HG03108 (cell line): ENCODE measurements around the gene CADPS2.
"Not testable (repeated sequence)": the region's sequence is repeated elsewhere in the genome, so short reads cannot be mapped to it uniquely, and the experiment has no call there.

Experiments used
- ATAC-seq: cut with Tn5 transposase; IDR thresholded peaks from one replicate; pipeline ENCODE4 v1.9.1; 2021; ENCODE audit warnings: moderate library complexity; ENCODE audit not compliant: unreplicated experiment

The CADPS2 gene

GRCh38 chr7:122677149-122677548 lies 209.1 kb downstream of the CADPS2 start:
- ATAC-seq = no peak

DNA sequence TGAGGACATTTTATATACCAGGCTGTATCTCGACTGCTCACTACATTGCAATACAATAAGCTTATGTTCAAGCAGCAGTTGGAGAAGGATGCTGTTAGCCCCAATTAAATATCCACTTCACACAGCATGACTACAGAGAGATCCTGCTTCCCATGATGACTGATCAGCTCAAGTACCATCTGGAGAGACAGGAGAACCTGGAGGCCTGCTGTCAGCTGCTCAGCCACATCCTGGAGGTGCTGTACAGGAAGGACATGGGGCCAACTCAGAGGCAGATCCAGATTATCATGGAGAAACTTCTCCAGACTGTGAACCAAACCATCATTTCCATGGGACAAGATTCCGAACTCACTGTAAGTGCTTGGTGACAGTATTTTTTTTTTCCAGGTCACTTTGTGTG lies 209.8 kb downstream of the CADPS2 start:
- ATAC-seq = no peak

DNA sequence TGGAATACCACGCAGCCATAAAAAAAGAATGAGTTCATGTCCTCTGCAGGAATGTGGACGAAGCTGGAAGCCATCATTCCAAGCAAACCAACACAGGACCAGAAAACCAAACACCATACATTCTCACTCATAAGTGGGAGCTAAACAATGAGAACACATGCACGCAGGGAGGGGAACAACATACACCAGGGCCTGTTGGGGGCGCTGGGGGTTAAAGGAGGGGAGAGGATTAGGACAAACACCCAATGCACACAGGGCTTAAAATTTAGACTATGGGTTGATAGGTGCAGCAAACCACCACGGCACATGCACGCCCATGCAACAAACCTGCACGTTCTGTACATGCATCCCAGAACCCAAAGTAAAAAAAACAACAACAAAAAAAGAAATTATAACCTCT lies 210.6 kb downstream of the CADPS2 start:
- no peak for ATAC-seq

DNA sequence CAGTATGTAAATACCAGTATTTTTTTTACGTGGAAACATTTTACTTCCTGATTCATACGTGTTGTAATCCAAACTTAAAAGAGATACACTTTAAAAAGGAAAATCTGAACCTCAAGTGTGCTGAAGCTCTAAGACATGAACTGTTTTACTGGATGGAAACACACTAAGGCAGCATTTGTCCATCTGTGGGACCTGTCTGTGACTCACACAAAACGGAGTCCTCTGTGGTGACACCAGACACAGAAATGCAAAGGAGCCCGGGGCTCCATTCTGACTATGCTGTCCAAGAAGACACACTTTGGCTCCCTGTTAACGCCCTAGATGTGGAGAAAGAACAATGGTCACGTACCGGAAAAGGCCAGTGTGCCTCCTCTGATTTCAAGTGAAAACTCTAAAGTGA lies 211.2 kb downstream of the CADPS2 start:
- no peak for ATAC-seq

GRCh38 chr7:122674502-122674901 lies 211.8 kb downstream of the CADPS2 start:
- no peak for ATAC-seq

DNA sequence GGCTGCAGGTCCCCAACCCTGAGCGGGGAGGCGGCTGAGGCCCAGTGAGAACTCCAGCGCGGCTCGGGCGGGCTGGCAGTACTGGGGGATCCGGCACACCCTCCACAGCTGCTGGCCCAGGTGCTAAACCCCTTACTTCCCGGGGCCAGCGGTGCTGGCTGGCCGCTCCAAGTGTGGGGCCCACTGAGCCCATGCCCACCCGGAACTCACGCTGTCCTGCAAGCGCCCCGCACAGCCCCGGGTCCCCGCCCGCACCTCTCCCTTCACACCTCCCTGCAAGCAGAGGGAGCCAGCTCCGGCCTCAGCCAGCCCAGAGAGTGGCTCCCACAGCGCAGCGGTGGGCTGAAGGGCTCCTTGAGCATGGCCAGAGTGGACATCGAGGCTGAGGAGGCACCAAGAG lies 212.3 kb downstream of the CADPS2 start:
- ATAC-seq = no peak

DNA sequence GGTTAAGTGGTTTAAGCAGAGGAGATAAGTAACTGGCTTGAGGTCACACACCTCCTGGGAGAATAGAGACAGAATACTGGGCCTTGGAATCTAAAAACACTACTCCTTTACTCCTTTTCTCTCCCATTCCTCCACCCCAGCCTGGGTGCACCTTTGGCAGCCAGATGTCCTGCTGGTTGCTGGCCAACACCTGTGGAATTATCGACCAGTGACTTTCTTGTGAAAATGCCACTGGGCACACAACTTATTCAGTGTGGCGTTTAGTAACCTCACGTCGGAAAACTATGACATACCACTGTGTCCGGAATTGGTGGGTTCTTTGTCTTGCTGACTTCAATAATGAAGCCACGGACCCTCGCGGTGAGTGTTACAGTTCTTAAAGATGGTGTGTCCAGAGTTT lies 213.7 kb downstream of the CADPS2 start:
- no peak for ATAC-seq

DNA sequence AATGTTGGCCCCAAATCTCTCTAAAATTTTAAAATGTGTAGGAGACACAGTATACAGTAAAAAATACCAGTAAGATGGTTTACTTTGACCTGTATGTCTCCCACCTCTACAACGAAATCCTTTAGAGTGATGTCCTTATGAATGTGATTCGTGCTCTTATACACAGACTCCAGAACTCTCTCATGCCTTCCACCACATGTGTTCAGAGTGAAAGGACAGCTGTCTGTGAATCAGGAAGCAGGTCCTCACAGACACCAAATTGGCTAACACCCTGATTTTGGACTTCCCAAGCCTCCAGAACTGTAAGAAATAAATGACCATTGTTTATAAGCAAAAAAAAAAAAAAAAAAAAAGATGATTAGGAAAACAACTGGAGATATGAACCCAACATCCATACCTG lies 222.5 kb downstream of the CADPS2 start:
- ATAC-seq = no peak

GRCh38 chr7:122658856-122659255 lies 227.4 kb downstream of the CADPS2 start:
- ATAC-seq = no peak

GRCh38 chr7:122653685-122654084 lies 232.6 kb downstream of the CADPS2 start:
- no peak for ATAC-seq

DNA sequence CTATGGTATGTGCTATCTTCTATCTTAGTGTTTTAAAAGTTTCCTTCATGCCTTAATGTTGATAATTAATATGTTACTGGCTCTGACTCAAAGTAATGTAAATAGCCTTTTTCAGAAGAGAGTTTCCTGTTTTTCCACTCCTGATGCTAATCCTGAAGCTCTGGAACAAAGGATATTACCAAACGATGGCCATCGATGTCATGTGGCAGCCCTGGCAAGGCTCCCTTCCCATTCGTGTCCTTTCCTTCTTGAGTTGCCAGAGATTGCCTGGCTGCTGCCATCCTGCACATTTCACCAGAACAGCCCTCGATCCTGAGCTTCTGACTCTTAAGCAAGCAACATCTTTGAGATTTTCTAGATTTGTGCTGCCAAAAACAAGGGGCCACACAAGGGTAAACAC lies 233.4 kb downstream of the CADPS2 start:
- ATAC-seq = no peak

GRCh38 chr7:122651451-122651850 lies 234.8 kb downstream of the CADPS2 start:
- no peak for ATAC-seq

DNA sequence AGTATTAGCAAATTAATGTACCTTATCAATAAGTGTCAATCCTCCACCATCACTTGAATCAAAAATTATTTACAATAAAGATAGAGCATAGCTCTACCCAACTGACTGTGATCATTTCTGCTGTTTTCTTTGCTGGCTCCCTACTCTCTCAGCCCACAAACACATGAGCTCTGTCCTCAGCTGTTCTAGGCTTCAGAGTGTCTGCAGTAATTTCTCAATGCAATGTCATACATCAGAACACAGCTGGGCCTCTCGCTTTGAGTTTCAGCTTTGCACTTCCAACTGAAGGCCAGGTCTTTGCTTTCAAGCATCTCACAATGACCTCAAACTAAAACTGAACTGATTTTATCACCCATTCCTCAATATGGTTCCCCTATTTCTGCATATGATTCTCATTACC lies 243.0 kb downstream of the CADPS2 start:
- ATAC-seq = no peak

DNA sequence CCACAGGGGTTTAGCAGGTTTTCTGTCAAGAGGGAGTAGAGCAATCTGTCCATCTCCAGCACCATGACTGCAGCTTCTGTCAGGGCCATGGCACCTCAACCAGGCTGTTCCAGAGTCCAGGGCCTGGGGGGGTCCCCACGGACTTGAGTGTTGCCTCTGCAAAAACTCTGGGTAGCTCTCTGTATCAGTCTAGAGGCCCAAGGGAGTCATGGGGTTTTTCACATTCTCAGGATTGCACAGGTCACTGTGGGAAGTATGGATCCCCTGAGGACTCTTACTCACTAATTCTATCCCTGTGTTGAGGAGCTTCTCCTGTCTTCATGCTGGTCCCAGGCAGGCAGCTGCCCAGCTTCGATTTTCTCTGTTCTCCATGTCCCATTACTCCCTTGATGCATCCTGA lies 247.8 kb downstream of the CADPS2 start:
- ATAC-seq = no peak

DNA sequence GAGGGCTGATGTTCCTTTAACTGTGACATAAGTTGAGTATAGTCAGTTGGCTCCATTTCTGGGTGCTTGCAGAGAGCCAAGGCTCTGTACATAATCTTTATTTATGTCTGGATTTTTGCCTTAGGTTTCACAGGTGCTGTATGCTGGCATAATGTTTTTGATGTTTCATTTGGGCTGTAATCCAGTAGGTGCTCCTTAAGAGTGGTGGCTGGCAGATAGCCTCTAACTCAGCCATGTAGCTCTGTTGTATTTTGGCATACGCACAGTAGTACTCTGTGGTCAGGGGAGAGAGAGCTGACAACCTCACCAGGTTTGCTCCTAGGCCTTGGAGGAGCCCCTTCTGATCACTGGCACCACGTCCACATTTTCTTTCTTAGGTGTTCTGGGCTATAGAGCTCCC lies 248.5 kb downstream of the CADPS2 start:
- ATAC-seq = no peak

GRCh38 chr7:122635481-122635880 lies 250.8 kb downstream of the CADPS2 start:
- not testable (repeated sequence) for ATAC-seq

GRCh38 chr7:122633472-122633871 lies 252.8 kb downstream of the CADPS2 start:
- no peak for ATAC-seq

- ATAC-seq = no peak
These were observed 254.0 kb downstream of the CADPS2 start for GRCh38 chr7:122632238-122632637.

DNA sequence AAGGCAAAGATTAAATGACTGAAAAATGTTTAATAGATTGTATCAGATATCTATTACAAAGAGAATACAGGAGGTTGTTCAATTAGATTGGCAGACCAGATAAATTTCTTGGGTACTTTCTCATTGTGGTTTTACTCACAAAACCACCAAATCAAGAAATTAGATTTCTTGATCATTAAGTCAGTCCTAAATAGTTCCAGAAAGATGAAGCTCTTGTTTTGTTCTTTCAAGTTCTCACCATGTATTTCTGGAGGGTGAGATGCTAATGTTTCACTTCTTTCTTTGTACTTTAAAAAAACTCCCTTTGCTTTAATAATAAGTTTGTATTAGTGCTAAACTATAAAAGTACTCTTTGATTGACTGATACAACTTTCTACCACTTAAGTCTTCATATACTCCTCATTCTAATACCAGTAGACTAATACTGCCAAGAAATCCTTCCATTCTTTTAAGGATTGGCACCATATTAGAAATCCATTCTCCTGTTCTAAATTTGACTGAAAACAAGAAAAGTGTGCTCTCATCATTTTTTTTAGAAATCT lies 256.8 kb downstream of the CADPS2 start:
- ATAC-seq = no peak

GRCh38 chr7:122628651-122629411 lies 257.4 kb downstream of the CADPS2 start:
- no peak for ATAC-seq

GRCh38 chr7:122626785-122627184 lies 259.5 kb downstream of the CADPS2 start:
- no peak for ATAC-seq

DNA sequence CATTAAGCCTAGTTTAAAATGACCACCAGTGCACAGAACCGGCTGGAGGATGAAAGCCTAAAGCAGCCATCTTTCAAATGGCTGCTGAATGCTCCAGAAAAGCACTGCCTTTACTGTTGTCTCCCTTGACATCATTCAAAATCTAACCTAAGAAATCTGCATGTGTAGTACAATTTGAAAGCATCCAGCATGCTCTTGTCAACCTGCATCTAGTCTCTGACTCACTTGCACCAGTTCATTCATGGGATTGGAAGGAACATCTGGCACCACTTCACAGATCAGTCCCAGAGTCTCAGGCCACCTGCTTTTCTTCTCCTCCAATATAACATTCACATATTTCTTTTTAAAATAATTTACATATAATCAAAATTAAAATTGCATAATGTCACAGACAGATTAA lies 263.6 kb downstream of the CADPS2 start:
- ATAC-seq = no peak

GRCh38 chr7:122619664-122620063 lies 266.6 kb downstream of the CADPS2 start:
- no peak for ATAC-seq
